GM12878 (cell line): Measurements from ENCODE around the gene CD207.

Experiments used
- BMI1 ChIP-seq: fragments of 450-650 bp; IDR thresholded peaks from 2 replicates; pipeline ENCODE4 v1.6.1; 2016; ENCODE audit warnings: mild to moderate bottlenecking, moderate library complexity, borderline replicate concordance
- CHD2 ChIP-seq: IDR thresholded peaks from 2 replicates; pipeline ENCODE4 v1.6.1; 2011; ENCODE audit warnings: low read depth, low read length, improper control_type of control experiment, borderline replicate concordance
- EGR1 ChIP-seq, 2 experiments: IDR thresholded peaks; 1 replicate in 1 of 2; 2 replicates in 1 of 2; pipeline ENCODE4 v1.6.1; 2011 to 2012; ENCODE audit warnings: low read depth in 2 of 2, low read length in 2 of 2, borderline replicate concordance in 1 of 2, mild to moderate bottlenecking in 1 of 2, moderate library complexity in 1 of 2
- ESRRA ChIP-seq: IDR thresholded peaks from 2 replicates; pipeline ENCODE4 v1.6.1; 2012; ENCODE audit warnings: mild to moderate bottlenecking, low read length, improper control_type of control experiment
- POLR2AphosphoS5 ChIP-seq: IDR thresholded peaks from 2 replicates; pipeline ENCODE4 v1.6.1; 2011; ENCODE audit warnings: mild to moderate bottlenecking, low read length, inconsistent platforms
- RAD21 ChIP-seq: IDR thresholded peaks from 2 replicates; pipeline ENCODE4 v1.6.1; 2011; ENCODE audit warnings: mild to moderate bottlenecking, low read depth, low read length, moderate library complexity; ENCODE audit not compliant: insufficient read depth
- RFX5 ChIP-seq: IDR thresholded peaks from 2 replicates; pipeline ENCODE4 v1.6.1; 2011; ENCODE audit warnings: low read depth, low read length, improper control_type of control experiment
- SIX5 ChIP-seq: IDR thresholded peaks from 2 replicates; pipeline ENCODE4 v1.6.1; 2011; ENCODE audit warnings: mild to moderate bottlenecking, low read depth, low read length, moderate library complexity; ENCODE audit not compliant: severe bottlenecking
- SMC3 ChIP-seq: IDR thresholded peaks from 2 replicates; pipeline ENCODE4 v1.6.1; 2011; ENCODE audit warnings: low read length, improper control_type of control experiment, borderline replicate concordance
- TF ChIP-seq, protein P1 (sequence below), 3 experiments: IDR thresholded peaks in 2 of 3; conservative IDR thresholded peaks in 1 of 3; 2 replicates each; pipeline ENCODE4 v1.5.1; 2011; ENCODE audit warnings: low read depth in 3 of 3, low read length in 3 of 3, mild to moderate bottlenecking in 3 of 3, control low read depth in 2 of 3, moderate library complexity in 2 of 3, inconsistent platforms in 1 of 3, mixed read lengths in 1 of 3; ENCODE audit not compliant: control insufficient read depth in 2 of 3, insufficient read depth in 1 of 3; ENCODE audit errors: extremely low read depth in 1 of 3
- TF ChIP-seq, protein P2 (sequence below): IDR thresholded peaks from 2 replicates; pipeline ENCODE4 v1.6.1; 2012; ENCODE audit warnings: low read depth, low read length, improper control_type of control experiment
- TF ChIP-seq, protein P3 (sequence below): IDR thresholded peaks from 2 replicates; pipeline ENCODE4 v1.6.1; 2011; ENCODE audit warnings: low read depth, low read length, improper control_type of control experiment, borderline replicate concordance

- no peak for TF ChIP-seq CHD2
- TF ChIP-seq, protein P1, sequence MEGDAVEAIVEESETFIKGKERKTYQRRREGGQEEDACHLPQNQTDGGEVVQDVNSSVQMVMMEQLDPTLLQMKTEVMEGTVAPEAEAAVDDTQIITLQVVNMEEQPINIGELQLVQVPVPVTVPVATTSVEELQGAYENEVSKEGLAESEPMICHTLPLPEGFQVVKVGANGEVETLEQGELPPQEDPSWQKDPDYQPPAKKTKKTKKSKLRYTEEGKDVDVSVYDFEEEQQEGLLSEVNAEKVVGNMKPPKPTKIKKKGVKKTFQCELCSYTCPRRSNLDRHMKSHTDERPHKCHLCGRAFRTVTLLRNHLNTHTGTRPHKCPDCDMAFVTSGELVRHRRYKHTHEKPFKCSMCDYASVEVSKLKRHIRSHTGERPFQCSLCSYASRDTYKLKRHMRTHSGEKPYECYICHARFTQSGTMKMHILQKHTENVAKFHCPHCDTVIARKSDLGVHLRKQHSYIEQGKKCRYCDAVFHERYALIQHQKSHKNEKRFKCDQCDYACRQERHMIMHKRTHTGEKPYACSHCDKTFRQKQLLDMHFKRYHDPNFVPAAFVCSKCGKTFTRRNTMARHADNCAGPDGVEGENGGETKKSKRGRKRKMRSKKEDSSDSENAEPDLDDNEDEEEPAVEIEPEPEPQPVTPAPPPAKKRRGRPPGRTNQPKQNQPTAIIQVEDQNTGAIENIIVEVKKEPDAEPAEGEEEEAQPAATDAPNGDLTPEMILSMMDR (IDR thresholded peaks at IDR 0.05 in 2 of 3, conservative IDR thresholded peaks at IDR 0.05 in 1 of 3; ENCODE audit: control insufficient read depth in 2 of 3, extremely low read depth in 1 of 3, insufficient read depth in 1 of 3, low read depth in 3 of 3, low read length in 3 of 3): no peak
- no peak for TF ChIP-seq EGR1 (IDR thresholded peaks at IDR 0.05; ENCODE audit: borderline replicate concordance in 1 of 2, low read depth in 2 of 2, low read length in 2 of 2)
- TF ChIP-seq RFX5: no peak
- TF ChIP-seq RAD21: no peak
- TF ChIP-seq BMI1: no peak
- TF ChIP-seq, protein P2, sequence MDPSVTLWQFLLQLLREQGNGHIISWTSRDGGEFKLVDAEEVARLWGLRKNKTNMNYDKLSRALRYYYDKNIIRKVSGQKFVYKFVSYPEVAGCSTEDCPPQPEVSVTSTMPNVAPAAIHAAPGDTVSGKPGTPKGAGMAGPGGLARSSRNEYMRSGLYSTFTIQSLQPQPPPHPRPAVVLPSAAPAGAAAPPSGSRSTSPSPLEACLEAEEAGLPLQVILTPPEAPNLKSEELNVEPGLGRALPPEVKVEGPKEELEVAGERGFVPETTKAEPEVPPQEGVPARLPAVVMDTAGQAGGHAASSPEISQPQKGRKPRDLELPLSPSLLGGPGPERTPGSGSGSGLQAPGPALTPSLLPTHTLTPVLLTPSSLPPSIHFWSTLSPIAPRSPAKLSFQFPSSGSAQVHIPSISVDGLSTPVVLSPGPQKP: no peak
- TF ChIP-seq POLR2AphosphoS5: no peak
- TF ChIP-seq, protein P3, sequence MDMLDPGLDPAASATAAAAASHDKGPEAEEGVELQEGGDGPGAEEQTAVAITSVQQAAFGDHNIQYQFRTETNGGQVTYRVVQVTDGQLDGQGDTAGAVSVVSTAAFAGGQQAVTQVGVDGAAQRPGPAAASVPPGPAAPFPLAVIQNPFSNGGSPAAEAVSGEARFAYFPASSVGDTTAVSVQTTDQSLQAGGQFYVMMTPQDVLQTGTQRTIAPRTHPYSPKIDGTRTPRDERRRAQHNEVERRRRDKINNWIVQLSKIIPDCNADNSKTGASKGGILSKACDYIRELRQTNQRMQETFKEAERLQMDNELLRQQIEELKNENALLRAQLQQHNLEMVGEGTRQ: no peak
- TF ChIP-seq SMC3: no peak
- TF ChIP-seq SIX5: no peak
- no peak for TF ChIP-seq ESRRA
Observed at GRCh38 chr2:70873541-70873940, 37.9 kb upstream of the CD207 start.
